ENCODE measurements around the gene UBE3D. TPM values are rescaled to one million over a fixed set of nuclear protein-coding genes. Genes with fewer than 3 reads are reported as not detected.

The UBE3D gene, protein sequence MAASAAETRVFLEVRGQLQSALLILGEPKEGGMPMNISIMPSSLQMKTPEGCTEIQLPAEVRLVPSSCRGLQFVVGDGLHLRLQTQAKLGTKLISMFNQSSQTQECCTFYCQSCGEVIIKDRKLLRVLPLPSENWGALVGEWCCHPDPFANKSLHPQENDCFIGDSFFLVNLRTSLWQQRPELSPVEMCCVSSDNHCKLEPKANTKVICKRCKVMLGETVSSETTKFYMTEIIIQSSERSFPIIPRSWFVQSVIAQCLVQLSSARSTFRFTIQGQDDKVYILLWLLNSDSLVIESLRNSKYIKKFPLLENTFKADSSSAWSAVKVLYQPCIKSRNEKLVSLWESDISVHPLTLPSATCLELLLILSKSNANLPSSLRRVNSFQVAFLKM
- total RNA-seq (2021) = 14.0 to 17.4 TPM (median 14.7 TPM) in 3 replicates
- percentile 83 among the genes with signal in this experiment for Bru-seq, nascent RNA
- long read RNA-seq, experiment 1, transcript UBE3D-203 (10 exons, 1,917 nt) = major isoform, 34 of 70 reads
- long read RNA-seq, experiment 1, partial matches to known transcripts = 11 of 70 reads
- long read RNA-seq, experiment 1, other reads (novel, unspliced or antisense) = 25 of 70 reads
- long read RNA-seq, experiment 2, transcript UBE3D-203 (10 exons, 1,917 nt) = major isoform, 12 of 19 reads
- long read RNA-seq, experiment 2, partial matches to known transcripts = 5 of 19 reads
- long read RNA-seq, experiment 2, other reads (novel, unspliced or antisense) = 2 of 19 reads
- long read RNA-seq, experiment 3, transcript UBE3D-203 (10 exons, 1,917 nt) = major isoform, 41 of 49 reads
- long read RNA-seq, experiment 3, partial matches to known transcripts = 0 of 49 reads
- long read RNA-seq, experiment 3, other reads (novel, unspliced or antisense) = 8 of 49 reads

DNA sequence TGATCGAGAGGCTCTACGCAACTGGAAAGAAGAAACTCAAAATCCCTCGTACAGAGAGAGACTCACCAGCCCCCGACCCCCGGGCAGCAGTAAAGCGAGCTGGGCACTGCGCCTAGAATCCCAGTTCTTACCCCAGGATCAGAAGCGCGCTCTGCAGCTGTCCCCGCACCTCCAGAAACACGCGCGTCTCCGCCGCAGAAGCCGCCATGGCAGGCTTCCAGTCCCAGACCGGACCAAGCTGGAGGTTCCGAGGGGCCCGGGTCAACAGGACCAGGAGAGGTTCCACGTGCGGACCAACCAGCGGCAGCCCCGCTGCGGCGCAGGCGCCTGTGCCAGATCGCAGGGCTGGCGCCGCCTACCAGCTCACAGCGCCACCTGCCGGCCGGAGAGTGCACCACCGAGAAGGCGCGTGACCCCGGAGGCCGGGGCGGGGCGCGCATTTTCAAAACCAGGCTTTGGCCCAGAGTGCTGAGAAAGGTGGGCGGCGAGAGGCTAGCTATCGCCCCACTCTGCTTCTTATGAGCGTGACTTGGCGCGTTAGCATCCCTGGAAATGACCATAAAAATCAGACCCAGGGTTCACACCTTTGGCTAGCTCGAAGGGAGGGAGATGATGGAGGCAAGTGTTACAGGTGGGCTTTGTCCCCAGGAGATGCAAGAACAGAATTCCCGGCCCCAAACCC is at the start of gene UBE3D:
UBE3D (minus strand) TSS at position 331 of the 682 bp plus-strand sequence; CDS start at position 208, 123 bp downstream.
- peak within 1 kb of the TSS; percentile 92 for H3K4me3 Mint-ChIP-seq
- H3K9me3 Mint-ChIP-seq = no peaks in the 10 kb centered on the region
- no peaks in the 10 kb centered on the region for H3K27me3 Mint-ChIP-seq (ENCODE audit: low read depth)
- ATAC-seq (peak; percentile 70), DNase-seq (ENCODE audit: low spot score) (peak; percentile 94)
- CTCF ChIA-PET = interaction anchor here (0.6 to 5.7 kb wide), 58 partner anchors 8 to 843 kb away, joined by 3 to 60 read pairs (median 4); partner anchors contain the start of genes PGM3, PRSS35, RWDD2A and TPBG
- H3K36me3 Mint-ChIP-seq = peaks cover 6% of the 10 kb centered on the region
- H3K4me1 Mint-ChIP-seq = peaks cover 42% of the 10 kb centered on the region
- POLR2A ChIA-PET = interaction anchor here (0.7 to 1.8 kb wide), 7 partner anchors 25 to 818 kb away, joined by 3 to 9 read pairs (median 3); partner anchors contain the start of genes IBTK and TPBG
- peak within 1 kb of the TSS; percentile 83 for H3K27ac Mint-ChIP-seq
- TF ChIP-seq, protein P1, sequence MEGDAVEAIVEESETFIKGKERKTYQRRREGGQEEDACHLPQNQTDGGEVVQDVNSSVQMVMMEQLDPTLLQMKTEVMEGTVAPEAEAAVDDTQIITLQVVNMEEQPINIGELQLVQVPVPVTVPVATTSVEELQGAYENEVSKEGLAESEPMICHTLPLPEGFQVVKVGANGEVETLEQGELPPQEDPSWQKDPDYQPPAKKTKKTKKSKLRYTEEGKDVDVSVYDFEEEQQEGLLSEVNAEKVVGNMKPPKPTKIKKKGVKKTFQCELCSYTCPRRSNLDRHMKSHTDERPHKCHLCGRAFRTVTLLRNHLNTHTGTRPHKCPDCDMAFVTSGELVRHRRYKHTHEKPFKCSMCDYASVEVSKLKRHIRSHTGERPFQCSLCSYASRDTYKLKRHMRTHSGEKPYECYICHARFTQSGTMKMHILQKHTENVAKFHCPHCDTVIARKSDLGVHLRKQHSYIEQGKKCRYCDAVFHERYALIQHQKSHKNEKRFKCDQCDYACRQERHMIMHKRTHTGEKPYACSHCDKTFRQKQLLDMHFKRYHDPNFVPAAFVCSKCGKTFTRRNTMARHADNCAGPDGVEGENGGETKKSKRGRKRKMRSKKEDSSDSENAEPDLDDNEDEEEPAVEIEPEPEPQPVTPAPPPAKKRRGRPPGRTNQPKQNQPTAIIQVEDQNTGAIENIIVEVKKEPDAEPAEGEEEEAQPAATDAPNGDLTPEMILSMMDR (IDR thresholded peaks at IDR 0.05) = peak; percentile 98
- TF ChIP-seq TEAD1 (CRISPR knock-in tag; IDR thresholded peaks at IDR 0.05) (peak; percentile 77), SMAD3 (CRISPR knock-in tag; IDR thresholded peaks at IDR 0.05; ENCODE audit: borderline replicate concordance) (no peak), ESRRA (CRISPR knock-in tag; IDR thresholded peaks at IDR 0.05; ENCODE audit: borderline replicate concordance) (no peak), GABPB1 (CRISPR knock-in tag; IDR thresholded peaks at IDR 0.05) (peak; percentile 75), ZNF671 (CRISPR knock-in tag; IDR thresholded peaks at IDR 0.05) (no peak), FOXP1 (CRISPR knock-in tag; IDR thresholded peaks at IDR 0.05; ENCODE audit: borderline replicate concordance) (peak; percentile 70; the same call in 1 of the 2 replicates), CREM (CRISPR knock-in tag; IDR thresholded peaks at IDR 0.05) (no peak), SP1 (CRISPR knock-in tag; conservative IDR thresholded peaks at IDR 0.05) (peak; percentile 78), ETV6 (CRISPR knock-in tag; IDR thresholded peaks at IDR 0.05) (peak; percentile 72; the same call in 1 of the 2 replicates), NFYB (CRISPR knock-in tag; conservative IDR thresholded peaks at IDR 0.05; ENCODE audit: low read depth) (0 out of 2 replicates have a peak, but pooled peaks have one; percentile 11), ZNF138 (CRISPR knock-in tag; conservative IDR thresholded peaks at IDR 0.05) (no peak; the same call in 1 of the 2 replicates)
- TF ChIP-seq, protein P2, sequence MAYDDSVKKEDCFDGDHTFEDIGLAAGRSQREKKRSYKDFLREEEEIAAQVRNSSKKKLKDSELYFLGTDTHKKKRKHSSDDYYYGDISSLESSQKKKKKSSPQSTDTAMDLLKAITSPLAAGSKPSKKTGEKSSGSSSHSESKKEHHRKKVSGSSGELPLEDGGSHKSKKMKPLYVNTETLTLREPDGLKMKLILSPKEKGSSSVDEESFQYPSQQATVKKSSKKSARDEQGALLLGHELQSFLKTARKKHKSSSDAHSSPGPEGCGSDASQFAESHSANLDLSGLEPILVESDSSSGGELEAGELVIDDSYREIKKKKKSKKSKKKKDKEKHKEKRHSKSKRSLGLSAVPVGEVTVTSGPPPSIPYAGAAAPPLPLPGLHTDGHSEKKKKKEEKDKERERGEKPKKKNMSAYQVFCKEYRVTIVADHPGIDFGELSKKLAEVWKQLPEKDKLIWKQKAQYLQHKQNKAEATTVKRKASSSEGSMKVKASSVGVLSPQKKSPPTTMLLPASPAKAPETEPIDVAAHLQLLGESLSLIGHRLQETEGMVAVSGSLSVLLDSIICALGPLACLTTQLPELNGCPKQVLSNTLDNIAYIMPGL (CRISPR knock-in tag; IDR thresholded peaks at IDR 0.05) = peak; percentile 84; the same call in 1 of the 2 replicates
- TF ChIP-seq, protein P3, sequence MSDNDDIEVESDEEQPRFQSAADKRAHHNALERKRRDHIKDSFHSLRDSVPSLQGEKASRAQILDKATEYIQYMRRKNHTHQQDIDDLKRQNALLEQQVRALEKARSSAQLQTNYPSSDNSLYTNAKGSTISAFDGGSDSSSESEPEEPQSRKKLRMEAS (CRISPR knock-in tag; IDR thresholded peaks at IDR 0.05) = peak; percentile 94
- TF ChIP-seq, protein P4, sequence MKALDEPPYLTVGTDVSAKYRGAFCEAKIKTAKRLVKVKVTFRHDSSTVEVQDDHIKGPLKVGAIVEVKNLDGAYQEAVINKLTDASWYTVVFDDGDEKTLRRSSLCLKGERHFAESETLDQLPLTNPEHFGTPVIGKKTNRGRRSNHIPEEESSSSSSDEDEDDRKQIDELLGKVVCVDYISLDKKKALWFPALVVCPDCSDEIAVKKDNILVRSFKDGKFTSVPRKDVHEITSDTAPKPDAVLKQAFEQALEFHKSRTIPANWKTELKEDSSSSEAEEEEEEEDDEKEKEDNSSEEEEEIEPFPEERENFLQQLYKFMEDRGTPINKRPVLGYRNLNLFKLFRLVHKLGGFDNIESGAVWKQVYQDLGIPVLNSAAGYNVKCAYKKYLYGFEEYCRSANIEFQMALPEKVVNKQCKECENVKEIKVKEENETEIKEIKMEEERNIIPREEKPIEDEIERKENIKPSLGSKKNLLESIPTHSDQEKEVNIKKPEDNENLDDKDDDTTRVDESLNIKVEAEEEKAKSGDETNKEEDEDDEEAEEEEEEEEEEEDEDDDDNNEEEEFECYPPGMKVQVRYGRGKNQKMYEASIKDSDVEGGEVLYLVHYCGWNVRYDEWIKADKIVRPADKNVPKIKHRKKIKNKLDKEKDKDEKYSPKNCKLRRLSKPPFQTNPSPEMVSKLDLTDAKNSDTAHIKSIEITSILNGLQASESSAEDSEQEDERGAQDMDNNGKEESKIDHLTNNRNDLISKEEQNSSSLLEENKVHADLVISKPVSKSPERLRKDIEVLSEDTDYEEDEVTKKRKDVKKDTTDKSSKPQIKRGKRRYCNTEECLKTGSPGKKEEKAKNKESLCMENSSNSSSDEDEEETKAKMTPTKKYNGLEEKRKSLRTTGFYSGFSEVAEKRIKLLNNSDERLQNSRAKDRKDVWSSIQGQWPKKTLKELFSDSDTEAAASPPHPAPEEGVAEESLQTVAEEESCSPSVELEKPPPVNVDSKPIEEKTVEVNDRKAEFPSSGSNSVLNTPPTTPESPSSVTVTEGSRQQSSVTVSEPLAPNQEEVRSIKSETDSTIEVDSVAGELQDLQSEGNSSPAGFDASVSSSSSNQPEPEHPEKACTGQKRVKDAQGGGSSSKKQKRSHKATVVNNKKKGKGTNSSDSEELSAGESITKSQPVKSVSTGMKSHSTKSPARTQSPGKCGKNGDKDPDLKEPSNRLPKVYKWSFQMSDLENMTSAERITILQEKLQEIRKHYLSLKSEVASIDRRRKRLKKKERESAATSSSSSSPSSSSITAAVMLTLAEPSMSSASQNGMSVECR (CRISPR knock-in tag; IDR thresholded peaks at IDR 0.05; ENCODE audit: borderline replicate concordance) = peak; percentile 80; the same call in 1 of the 2 replicates
- TF ChIP-seq, protein P5, sequence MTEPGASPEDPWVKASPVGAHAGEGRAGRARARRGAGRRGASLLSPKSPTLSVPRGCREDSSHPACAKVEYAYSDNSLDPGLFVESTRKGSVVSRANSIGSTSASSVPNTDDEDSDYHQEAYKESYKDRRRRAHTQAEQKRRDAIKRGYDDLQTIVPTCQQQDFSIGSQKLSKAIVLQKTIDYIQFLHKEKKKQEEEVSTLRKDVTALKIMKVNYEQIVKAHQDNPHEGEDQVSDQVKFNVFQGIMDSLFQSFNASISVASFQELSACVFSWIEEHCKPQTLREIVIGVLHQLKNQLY (CRISPR knock-in tag; IDR thresholded peaks at IDR 0.05) = no peak
- TF ChIP-seq, protein P6, sequence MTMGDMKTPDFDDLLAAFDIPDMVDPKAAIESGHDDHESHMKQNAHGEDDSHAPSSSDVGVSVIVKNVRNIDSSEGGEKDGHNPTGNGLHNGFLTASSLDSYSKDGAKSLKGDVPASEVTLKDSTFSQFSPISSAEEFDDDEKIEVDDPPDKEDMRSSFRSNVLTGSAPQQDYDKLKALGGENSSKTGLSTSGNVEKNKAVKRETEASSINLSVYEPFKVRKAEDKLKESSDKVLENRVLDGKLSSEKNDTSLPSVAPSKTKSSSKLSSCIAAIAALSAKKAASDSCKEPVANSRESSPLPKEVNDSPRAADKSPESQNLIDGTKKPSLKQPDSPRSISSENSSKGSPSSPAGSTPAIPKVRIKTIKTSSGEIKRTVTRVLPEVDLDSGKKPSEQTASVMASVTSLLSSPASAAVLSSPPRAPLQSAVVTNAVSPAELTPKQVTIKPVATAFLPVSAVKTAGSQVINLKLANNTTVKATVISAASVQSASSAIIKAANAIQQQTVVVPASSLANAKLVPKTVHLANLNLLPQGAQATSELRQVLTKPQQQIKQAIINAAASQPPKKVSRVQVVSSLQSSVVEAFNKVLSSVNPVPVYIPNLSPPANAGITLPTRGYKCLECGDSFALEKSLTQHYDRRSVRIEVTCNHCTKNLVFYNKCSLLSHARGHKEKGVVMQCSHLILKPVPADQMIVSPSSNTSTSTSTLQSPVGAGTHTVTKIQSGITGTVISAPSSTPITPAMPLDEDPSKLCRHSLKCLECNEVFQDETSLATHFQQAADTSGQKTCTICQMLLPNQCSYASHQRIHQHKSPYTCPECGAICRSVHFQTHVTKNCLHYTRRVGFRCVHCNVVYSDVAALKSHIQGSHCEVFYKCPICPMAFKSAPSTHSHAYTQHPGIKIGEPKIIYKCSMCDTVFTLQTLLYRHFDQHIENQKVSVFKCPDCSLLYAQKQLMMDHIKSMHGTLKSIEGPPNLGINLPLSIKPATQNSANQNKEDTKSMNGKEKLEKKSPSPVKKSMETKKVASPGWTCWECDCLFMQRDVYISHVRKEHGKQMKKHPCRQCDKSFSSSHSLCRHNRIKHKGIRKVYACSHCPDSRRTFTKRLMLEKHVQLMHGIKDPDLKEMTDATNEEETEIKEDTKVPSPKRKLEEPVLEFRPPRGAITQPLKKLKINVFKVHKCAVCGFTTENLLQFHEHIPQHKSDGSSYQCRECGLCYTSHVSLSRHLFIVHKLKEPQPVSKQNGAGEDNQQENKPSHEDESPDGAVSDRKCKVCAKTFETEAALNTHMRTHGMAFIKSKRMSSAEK (CRISPR knock-in tag; IDR thresholded peaks at IDR 0.05; ENCODE audit: borderline replicate concordance) = no peak
